Tibial nerve (tissue), 4 donors: ENCODE results near the gene ZNF8.

Experiments used
- CTCF ChIP-seq, 5 experiments: fragments of 200-600 bp in 3 of 5; fragments of 450-650 bp in 2 of 5; sonication (generic) in 3 of 5; IDR thresholded peaks; one replicate each; pipeline ENCODE4 v1.5.1; 2016 to 2019; ENCODE audit warnings: antibody characterized with exemption in 5 of 5, mild to moderate bottlenecking in 3 of 5, moderate library complexity in 2 of 5
- EP300 ChIP-seq, 2 donors: sonication (generic); formaldehyde crosslinking; IDR thresholded peaks; one replicate each; pipeline ENCODE4 v1.6.1; 2017; ENCODE audit warnings: antibody characterized with exemption in 2 of 2, mild to moderate bottlenecking in 1 of 2
- POLR2A ChIP-seq, 2 donors: fragments of 450-650 bp; IDR thresholded peaks; one replicate each; pipeline ENCODE4 v1.6.1; 2017; ENCODE audit warnings: antibody characterized with exemption in 2 of 2, mild to moderate bottlenecking in 2 of 2, moderate library complexity in 2 of 2

- TF ChIP-seq CTCF (IDR thresholded peaks at IDR 0.05) (no peak), EP300 (IDR thresholded peaks at IDR 0.05) (no peak), POLR2A (IDR thresholded peaks at IDR 0.05) (no peak)
These were observed 51.7 kb downstream of the ZNF8 start for GRCh38 chr19:58330458-58330857.
